ENCODE data around the gene SRPRB. TPM values are rescaled to one million over a fixed set of nuclear protein-coding genes. Genes with fewer than 3 reads are reported as not detected.

Gene SRPRB
- total and polyA plus RNA-seq, 2 donors (not counting 3 experiments of a cell fraction or from before 2014, with no cell fraction given), result 22.7 to 69.2 TPM

DNA sequence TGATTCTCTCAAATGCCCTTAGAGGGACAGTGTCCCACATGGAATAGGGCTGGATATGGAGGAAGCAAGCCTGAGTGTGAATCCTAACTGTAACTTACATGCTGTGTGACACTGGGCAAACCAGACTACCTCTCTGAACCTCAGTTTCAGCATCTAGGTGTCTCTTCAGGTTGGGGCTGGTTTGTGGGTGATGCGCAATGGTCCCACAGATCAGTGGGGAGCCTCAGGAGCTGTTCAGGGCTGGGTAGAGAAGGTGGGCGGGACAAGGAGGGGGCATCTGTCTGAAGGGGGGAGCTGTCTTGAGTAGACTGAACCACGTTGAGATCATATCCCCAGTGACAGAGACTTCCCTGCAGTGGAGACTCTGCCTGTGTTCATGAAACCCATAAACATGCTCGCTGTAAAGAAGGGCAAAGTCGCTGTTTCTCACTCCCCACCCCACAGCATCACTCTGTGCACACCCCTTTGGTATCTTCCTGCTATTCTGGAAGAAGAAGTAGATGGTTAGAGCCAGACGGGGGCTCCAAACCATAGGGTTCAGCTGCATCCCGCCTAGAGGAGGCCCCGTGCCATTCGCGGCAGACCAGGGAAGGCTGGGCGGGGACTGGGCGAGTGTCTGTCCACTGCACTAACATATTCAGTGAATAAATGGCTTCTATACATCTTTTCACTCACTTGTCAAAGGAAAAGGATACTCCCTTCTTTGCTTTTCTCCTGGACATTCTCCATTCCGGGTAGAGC, 28.4 kb downstream of the SRPRB start:
- H3K9me3 ChIP-seq (replicated peaks; ENCODE audit: control insufficient read depth, insufficient read depth, low read length), result no peaks in the 10 kb centered on the region
- no peaks in the 10 kb centered on the region for H4K20me1 ChIP-seq (replicated peaks; ENCODE audit: control insufficient read depth, extremely low read depth, insufficient read depth, low read length)
- dilution Hi-C loops (cut with MboI; ENCODE audit: extremely low pct_ligation_motif_present, low sequenced_read_pairs) (no loop called here), intact Hi-C loops (cut with micrococcal nuclease) (no loop called here)
- H3K79me2 ChIP-seq (ENCODE audit: control insufficient read depth, insufficient read depth, low read length), result no peaks in the 10 kb centered on the region
- H3K4me1 ChIP-seq (ENCODE audit: control insufficient read depth, extremely low read depth, insufficient read depth, low read length), result no peaks in the 10 kb centered on the region
- no peaks in the 10 kb centered on the region for H3K9me1 ChIP-seq (replicated peaks; ENCODE audit: control insufficient read depth, extremely low read depth, insufficient read depth, low read length)
- H3K27me3 ChIP-seq (ENCODE audit: control insufficient read depth in 2 of 2, insufficient read depth in 2 of 2, low read length in 2 of 2), result no peaks in the 10 kb centered on the region
- H3K9ac ChIP-seq (replicated peaks; ENCODE audit: extremely low read depth, insufficient read depth, low read length), result no peak overlapping the region
- no peak overlapping the region for H3K4me2 ChIP-seq (ENCODE audit: insufficient read depth, low read length)
- ChIA-PET CTCF (no interaction called here), POLR2A (no interaction called here)
- FAIRE-seq (no peak), DNase-seq (ENCODE audit: low read depth, low spot score) (no peak)
- no peak for TF ChIP-seq POLR2AphosphoS5 (IDR thresholded peaks at IDR 0.05; ENCODE audit: insufficient read depth, low read depth, low read length)
- TF ChIP-seq, protein P1, sequence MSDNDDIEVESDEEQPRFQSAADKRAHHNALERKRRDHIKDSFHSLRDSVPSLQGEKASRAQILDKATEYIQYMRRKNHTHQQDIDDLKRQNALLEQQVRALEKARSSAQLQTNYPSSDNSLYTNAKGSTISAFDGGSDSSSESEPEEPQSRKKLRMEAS (IDR thresholded peaks at IDR 0.05; ENCODE audit: insufficient read depth, insufficient read length), result no peak
- TF ChIP-seq GATA2 (IDR thresholded peaks at IDR 0.05; ENCODE audit: insufficient read depth, insufficient read length, low read depth, low read length), result no peak
- no peak for TF ChIP-seq POLR2A (IDR thresholded peaks at IDR 0.05; ENCODE audit: low read depth, low read length)
- no peak for TF ChIP-seq FOS (IDR thresholded peaks at IDR 0.05; ENCODE audit: borderline replicate concordance, insufficient read depth, low read length)
- TF ChIP-seq JUN (IDR thresholded peaks at IDR 0.05; ENCODE audit: borderline replicate concordance, insufficient read depth, insufficient read length, low read depth), result no peak
- no peak for TF ChIP-seq MYC (IDR thresholded peaks at IDR 0.05; ENCODE audit: low read depth, low read length)
- TF ChIP-seq EZH2 (IDR thresholded peaks at IDR 0.05; ENCODE audit: borderline replicate concordance, low read depth, low read length, severe bottlenecking), result no peak
- TF ChIP-seq, protein P2, sequence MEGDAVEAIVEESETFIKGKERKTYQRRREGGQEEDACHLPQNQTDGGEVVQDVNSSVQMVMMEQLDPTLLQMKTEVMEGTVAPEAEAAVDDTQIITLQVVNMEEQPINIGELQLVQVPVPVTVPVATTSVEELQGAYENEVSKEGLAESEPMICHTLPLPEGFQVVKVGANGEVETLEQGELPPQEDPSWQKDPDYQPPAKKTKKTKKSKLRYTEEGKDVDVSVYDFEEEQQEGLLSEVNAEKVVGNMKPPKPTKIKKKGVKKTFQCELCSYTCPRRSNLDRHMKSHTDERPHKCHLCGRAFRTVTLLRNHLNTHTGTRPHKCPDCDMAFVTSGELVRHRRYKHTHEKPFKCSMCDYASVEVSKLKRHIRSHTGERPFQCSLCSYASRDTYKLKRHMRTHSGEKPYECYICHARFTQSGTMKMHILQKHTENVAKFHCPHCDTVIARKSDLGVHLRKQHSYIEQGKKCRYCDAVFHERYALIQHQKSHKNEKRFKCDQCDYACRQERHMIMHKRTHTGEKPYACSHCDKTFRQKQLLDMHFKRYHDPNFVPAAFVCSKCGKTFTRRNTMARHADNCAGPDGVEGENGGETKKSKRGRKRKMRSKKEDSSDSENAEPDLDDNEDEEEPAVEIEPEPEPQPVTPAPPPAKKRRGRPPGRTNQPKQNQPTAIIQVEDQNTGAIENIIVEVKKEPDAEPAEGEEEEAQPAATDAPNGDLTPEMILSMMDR (IDR thresholded peaks at IDR 0.05; ENCODE audit: extremely low read depth in 1 of 2, insufficient read depth in 1 of 2, low read depth in 1 of 2, low read length in 2 of 2), result no peak
- no peak overlapping the region for H2AFZ ChIP-seq (ENCODE audit: low read depth, low read length)
- no peak overlapping the region for H3K4me3 ChIP-seq (replicated peaks in 1 of 3; ENCODE audit: insufficient read depth in 1 of 3, low read depth in 1 of 3, low read length in 3 of 3)
- H3K27ac ChIP-seq (ENCODE audit: insufficient read depth, low read depth, low read length), result no peak overlapping the region
- no TSS peak for BruUV-seq (replicated peaks)
- H3K36me3 ChIP-seq (ENCODE audit: control insufficient read depth in 2 of 2, extremely low read depth in 1 of 2, insufficient read depth in 2 of 2, low read length in 2 of 2), result no peaks in the 10 kb centered on the region
